TTC549 (cell line): ENCODE data around the gene CENPB.

ENCODE experiments used
- FAIRE-seq: peaks from 2 replicates; lab custom pipeline; 2012; peaks lifted over from hg19 to GRCh38; lab: Jason Lieb, UNC

Gene CENPB

DNA sequence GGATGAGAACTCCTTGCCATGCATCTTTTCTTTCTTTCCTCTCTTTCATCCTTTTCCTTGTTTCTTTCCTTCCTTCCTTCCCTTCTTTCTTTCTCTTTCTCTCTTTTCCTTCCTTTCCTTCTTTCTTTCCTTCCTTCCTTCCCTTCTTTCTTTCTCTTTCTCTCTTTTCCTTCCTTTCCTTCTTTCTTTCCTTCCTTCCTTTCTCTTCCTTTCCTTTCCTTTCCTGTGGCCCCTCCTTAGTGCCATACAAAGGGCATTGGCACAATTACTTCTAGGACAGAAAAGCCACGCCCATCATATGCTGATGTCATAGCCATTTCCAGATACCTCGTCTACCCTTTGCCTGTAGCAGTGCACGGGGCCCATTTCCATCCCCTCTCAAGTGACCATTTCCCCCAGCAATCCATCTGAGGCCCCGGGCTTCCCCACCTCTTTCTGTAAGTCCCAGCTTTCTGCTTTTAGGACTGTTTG, 2.2 kb upstream of the CENPB start:
- no peak for FAIRE-seq

DNA sequence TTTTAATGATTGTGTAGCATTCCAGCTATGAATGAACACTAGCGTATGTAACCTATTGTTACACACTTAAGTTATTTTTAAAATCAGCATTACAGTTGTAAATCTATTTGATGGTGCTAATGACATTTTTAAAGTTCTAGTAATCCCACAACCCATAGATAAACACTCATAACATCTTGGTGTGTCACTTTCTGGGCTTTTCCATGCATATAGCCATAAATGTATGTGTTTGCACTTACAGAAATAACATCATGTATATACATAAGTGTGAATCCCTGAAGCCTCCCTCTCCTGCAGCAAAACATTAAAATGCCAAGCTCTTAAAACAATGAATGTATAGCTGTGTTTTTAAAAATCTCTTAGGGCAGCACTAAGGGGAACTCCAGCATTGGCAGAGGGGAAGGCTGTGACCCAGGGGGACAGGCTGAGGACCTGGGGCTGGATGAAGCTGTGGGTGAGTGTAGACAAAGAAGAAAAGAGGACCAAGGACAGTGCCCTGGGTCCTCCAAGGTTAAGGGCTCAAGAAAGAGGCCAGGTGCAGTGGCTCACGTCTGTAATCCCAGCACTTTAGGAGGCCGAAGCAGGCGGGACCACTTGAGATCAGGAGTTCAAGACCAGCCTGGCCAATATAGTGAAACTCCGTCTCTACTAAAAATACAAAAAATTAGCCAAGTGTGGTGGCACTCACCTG, 929 bp upstream of the CENPB start:
- no peak for FAIRE-seq

DNA sequence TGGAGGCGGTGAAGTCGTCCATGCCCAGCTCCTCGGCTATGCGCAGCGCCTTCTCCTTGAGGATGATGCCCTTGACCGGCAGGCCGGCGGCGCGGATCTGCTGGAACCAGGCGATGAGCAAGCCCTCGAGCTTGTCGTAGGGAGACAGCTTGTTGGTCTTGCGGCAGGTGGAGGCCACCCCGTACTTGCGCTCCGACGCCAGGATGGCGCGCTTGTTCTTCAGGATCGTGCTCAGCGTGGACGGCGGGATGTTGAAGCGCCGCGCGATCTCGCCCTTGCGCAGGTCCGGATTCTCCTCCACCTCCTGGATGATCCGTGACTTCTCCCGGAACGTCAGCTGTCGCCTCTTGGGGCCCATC, 435 bp downstream of the CENPB start:
- FAIRE-seq, result no peak

DNA sequence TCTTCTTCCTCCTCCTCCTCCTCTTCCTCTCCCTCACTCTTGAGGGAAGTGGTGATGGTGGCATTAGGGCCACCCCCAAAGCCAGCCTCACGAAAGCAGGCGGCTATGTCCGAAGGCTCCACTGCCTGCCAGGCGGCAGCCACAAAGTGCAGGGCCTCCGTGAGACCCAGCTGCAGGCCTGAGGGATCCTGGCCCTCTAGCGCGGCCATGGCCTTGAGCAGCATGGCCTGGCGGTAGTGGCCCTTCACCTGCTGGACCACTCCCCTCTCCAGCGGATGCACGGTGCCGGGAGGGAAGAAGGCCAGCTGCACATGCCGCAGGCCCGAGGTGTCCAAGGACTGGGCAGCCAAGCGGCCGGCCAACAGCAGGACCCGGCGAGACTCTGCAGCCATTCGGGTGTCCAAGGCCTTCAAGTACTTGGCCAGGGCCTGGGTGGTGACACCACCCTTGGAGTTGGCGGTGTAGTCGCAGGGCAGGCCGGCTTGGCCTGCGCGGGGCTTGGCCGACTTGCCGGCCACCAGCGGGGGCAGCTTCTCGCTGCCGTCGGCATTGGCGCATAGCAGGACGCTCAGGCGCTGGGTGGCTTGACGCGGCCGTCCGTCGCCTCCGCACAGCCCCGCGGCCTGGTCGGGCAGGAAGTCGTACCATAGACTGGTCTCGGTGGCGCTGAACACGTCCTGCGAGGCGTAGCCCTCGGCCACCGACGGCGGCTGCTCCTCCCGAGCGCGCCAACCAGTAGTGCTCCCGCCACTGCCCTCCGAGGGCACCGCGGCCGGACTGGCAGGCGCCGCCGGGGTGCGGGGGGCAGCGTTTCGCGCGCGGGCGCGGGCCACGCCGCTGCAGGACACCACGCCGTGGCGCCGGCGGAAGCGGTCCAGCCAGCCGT, 1.1 kb downstream of the CENPB start:
- FAIRE-seq, result no peak

DNA sequence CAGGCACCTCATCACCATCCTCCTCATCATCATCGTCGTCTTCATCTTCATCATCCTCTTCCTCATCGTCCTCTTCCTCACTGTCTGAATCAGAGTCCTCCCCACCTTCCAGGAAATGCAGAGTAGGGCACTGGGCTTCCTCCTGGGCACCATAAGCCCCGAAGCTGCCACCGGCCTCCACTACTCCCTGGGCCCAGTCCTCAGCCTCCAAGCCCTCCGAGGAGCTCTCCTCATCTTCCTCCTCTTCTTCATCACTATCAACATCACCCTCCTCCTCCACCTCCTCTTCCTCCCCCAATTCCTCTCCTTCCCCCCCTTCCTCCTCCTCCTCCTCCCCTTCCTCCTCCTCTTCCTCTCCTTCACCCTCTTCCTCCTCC, 1.7 kb downstream of the CENPB start:
- FAIRE-seq, result no peak

DNA sequence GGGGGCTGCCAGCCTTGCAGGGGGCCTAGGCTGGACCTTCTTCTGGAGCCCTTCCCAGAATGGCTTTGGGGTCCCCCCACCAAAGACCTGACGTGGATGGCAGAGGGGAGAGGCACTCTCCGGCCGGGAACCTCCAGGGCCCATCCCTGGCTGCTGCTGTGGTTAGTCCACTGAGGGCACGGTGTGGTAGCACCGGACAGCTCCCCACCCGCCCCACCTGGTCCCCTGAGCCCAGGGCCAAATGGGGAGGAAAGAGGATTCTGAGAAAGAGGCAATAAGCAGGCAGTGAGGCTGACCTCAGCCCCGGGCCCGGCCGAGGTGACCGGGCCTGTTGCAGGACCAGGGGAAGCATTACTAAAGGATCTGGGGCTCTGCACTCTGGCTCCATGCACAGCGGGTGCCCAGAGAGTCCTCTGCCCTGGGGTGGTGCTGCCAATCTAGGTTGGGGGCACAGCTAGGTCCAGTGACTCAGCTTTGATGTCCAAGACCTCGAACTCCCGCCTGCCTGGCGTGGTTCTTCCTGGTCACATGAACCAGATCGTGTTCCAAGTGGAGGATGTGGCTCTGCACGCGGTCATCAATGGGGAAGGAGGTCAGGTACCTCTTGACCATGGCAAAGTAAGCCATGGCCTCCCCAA, 2.2 kb downstream of the CENPB start:
- FAIRE-seq, result no peak

DNA sequence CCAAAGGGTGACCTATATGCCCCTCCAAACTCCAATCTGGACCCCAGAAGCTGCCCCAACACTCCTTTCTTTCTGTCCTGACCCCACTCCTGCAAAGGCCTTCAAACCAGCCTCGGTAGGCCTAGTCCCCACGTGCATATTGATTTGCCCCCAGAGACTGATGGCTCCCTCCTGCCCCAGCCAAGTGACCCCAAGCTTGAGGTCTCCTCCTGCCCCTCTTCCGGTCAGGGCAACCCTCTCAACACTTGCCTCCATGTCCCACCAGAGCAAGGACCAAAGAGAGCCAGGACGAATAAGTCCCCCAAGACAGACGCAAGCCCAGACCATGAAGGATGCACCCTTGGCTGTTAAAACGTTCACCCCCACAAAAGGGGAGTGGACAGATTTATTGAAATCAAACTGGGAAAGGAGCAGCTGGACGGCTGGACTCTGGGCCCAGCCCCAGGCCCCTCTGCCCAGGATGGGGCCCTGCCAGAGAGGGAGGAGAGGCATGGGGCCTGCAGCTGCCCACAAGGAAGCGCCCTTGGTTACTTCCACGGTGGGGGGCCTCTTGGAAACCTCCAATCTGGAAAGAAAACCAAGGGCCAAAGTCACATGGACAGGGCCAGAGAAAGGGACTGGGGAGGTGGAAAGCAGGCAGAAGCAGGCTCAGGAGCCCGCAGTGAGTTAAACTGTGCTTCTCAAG, 2.9 kb downstream of the CENPB start:
- no peak for FAIRE-seq

DNA sequence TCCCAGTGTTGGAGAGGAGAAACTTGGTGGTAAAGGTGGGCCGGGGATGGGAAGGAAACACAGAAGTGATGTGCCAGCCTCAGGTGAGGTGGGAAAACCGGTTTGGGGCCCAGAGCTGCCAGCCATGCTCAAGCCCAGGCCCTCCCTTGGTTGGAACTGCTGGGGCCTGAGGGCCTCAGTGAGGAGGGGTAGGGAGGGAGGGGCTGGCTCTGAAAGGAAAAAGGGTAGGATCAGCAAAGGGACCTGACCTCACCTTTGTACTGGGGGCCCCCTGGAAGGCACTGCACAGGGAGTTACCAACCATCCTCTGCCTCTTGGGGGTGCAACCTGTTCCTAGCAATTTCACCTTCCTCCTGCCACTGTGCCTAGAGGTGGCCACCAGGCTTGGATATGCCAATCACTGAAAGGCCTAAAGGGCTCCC, 3.5 kb downstream of the CENPB start:
- no peak for FAIRE-seq

DNA sequence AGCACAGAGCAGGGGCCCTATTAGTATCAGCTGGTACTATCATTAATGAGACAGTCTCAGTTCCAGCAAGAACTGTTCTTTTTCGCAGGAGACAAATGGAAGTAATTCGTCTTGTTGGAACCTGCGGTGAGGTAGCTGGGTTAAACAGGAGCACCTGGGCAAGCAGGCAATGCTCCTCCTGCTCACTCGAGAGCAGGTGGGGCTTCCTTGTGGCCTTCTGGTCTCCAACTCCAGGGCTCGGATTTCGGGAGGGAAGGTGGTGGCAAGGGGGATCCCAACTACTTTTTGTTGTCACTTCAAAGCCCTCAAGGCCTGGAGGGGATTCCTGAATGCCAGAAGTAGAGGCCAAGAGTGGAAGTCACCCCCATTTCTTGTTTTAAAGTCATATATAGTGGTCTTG, 3.9 kb downstream of the CENPB start:
- no peak for FAIRE-seq

DNA sequence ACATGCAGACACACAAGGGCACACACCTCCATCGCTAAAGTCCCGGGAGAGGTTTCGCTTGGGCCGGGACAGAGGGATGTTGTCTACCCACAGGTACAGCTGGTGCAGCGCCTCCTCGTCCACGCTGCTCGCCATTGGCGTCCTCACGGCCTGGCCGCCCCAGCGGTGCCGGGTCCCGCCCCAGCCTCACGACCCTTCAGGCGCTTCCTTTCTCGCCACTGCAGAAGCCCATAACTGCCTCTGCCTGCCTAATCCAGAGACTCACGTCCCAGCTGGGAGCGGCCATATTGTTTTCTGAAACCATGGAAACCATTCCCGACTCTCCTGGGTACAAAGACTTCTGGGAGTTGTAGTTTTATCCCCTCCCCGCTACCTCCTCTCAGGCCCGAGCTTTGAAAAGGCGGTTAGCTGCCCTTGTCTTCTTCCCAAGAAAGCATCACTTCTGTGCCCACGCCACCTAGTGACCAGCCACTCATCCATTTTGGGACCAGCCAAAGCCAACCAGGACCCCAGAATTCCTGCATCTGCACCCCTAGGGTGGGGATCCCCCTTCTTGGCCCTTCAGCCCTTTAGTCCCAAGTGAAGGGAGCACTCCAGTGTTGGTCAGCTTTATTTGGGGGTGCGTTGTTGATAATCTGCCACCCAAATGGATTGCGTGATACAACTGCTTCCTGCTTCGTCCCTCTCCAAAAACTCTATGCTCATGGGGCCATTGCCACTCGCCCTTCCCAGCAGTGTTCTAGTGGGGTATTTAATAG, 5.2 kb downstream of the CENPB start, which contains the start of gene SPEF1:
Gene SPEF1, minus strand, starts transcription at position 296 of the 758 bp plus-strand sequence. Its CDS starts 161 bp downstream, at position 135.
- peak; percentile 97 for FAIRE-seq

DNA sequence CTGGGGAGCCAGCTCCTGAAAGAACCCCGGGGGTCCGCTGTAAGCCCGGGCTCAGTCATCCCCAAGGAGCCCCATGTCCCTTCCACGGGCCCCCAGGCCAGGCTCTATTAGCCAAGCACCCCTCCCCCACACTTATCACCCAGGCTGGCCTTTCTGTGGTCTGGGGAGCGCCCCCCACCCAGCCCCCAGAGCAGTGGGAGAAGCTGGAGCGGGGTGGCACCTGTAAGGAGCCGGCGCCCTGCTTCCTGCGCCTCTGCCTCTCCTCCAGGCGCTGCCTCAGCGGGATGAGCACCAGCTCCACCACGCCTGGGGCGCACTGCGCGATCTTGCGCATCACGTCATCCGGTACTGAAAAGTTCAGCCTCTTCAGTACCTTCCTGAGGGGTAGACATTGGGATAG, 7.6 kb downstream of the CENPB start:
- no peak for FAIRE-seq

DNA sequence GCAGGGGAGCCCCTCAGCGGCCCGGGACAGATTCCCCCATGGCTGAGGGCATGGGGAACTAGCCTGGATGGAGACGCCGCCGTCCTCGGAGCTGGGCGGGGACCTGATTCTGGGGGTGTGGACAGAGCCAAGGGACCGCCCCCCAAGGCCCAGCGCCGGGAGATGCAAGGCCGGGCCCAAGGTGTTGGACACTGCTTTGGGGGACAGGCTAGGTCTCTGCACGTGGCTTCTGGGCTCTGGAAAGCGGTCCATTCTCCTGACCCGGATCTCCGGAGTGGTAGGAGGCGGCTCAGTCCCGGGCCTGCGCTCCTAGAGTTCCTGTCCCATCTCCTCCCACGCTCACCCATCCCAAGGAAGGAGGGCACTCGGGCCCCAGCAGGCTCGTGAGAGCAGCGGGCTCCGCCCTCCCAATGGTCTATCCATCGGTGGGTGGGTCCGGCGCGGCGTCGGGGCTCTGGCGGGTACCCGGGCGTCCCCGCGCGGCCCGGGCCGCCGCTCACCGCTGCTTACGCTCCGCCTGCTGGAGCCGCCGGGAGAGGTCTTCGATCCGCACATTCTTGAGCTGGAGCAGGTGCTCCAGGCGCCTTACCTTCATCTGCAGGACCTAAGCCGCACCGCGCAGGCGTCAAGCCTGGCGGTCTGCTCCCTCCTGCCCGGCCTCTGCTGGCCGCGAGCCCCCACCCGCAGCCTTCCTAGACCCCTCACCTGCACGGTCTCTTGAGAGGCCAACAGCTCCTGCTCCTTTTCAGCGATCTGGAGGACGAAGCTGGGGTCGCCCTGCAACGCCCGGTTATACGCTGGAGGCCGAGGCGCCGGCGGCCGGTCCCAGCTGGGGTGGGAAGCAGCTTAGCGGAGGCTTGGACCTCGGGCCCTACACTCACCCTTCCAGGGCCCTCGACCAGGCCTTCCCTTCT, 8.6 kb downstream of the CENPB start:
- FAIRE-seq, result no peak

DNA sequence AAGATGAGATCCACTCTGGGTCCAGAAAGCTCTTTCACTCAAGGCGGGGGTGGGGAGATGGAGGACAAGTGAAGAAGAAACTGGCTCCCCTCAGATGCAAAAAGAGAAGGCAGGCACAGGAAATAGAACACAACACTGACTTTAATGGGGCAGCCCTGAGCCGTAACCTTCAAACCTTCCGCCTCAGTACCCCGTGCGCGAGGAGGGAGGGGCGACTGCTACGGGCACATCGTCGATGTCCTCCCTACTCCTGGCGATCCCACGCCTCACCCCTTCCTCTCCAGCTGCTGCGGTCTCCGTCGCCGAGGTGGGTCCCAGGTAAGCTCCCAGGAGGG, 9.2 kb downstream of the CENPB start:
- no peak for FAIRE-seq

DNA sequence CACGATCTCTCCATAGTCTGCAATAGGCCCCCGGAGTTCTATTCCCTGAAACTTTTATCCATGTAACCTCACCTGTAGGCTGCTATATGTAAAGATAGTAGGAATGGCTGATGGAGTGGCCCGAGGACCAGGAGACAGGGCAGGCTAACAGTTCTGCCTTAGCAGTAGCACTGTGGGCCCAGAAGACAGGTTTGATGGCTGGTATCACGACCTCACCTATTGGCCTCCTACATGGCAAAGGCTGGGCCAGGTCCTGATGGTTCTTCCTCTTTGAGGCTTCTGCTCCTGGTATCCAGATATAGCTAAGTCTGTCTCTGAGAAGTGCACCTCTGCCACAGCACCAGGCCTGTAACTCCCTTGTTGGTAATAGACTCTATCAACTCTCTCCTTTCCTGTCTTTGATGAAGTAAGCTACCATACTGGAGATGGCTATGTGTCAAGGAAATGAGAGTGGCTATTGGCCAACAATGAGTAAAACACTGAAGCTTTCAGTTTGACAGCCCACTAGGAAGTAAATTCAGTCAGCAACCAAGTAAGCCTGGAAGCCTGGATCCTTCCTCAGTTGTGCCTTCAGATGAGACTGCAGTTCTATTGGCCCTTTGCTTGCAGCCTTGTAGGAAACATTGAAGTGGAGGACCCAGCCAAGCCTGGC, 11.0 kb downstream of the CENPB start:
- FAIRE-seq, result no peak

DNA sequence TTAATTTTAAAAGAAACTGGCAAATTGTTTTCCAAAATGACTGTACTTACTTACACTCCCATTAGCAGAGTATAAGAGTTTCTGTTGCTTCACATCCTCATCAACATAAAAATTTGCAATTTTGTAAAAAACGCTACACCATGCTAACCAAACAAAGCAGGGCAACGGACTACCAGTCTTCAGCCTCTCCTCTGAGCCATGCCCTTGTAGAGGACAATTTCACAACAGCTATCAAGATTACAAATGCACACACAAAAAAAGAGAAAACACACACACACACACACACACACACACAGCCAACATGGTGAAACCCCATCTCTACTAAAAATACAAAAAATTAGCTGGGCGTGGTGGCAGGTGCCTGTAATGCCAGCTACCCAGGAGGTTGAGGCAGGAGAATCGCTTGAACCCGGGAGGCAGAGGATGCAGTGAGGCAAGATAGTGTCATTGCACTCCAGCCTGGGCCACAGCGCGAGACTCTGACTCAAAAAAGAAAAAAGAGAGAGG, 14.9 kb downstream of the CENPB start:
- no peak for FAIRE-seq

DNA sequence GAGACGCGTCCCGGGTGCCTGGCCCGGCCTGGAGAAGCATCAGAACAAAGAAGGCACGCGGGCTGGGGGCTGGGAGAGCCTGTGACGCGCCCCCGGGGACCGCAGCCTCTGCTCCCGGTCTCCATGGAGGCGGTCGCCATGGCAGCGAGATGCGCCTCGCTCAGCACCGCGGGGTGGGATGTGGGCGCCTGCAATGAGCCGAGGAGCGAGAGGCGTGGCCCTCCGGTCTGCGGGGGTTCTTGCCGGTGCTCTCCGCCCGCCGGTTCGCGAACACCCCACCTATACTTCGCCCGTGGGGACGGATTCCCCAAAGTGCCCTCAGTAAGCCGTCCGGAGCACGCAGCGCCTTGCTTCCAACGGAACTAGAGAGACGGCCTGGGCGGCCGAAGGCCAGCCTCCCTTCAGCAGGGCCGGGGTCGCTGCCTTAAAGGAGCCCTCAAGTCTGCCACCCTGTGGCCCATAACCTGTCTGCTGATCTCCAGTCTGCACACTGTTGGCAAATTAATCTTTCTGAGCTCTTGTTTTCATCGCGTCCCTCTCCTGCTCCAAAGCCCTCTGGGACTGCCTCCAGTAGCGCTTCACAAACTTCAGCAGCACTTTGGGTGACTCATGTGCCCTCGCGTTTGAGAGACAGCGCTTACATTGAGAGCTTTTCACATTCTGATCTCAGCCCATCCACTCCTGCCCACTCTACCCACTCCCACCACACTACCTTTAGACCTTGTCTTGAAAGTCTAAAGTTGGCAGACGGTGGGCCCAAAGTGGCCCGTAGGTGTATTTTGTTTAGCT, 18.0 kb downstream of the CENPB start:
- FAIRE-seq, result no peak

DNA sequence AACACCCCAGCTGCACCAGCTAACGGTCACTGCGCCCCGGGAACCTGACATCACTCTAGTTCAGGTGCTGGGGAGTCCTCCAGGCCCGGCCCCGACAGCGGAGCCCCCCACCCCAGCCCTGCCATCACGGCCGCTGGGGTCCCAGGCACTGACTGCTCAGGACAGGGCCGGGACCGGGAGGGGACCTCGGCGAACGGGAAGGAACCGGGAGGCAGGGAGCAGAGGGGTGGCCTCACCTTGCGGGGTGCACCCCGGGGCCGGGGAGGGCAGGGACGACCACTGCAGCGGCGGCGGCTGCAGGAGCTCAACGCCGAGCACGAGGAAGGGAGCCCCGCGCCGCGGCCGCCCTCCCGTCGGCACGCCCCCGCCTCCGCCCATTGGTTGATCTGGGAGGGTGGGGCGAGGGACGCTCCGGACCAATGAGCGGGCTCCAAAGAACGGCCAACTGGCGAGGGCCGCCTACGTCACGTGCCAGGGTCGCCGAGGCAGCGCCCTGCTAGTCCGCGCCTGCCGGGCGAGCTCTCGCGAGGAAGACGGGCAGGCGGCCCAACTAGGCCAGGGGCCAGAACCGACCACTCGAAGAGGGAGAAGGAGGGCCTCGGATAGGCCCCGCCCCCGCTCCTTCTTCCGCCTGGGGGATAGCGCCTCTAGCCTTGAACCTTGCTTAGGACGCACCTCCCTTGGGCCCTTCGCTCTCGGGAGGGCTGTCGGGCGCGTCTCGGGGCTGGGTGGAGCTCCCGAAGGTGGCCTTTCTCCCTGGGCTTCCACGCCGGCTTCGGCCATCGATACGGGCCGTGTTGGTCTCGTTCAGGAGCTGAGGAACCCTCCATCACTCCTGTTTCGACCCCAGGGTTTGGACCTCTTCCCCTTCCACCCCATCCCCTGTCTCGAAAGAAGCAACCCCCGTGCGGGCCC, 18.9 kb downstream of the CENPB start, which contains the start of gene ADISSP:
Gene ADISSP, minus strand, starts transcription at position 327 of the 915 bp plus-strand sequence. CDS start 7,653 bp downstream, outside the sequence.
- FAIRE-seq, result peak; percentile 72

DNA sequence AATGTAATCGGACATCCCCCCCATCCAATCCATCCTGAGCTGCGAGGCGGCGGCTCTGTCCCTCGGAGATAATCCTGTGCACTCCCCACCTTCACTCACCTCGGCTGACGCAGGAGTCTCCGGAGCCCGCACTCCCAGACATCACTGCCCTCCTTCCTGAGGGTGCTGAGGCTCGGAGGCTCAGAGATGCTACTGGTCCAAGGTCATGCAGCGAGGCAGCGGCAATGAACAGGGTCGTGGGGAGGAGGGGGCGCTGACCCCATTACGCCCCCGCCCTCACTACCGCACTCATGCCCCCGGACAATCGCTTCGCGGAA, 19.5 kb downstream of the CENPB start:
- no peak for FAIRE-seq
